Motor neuron (in vitro differentiated cells): ENCODE data around the gene HNRNPR. TPM values are rescaled to one million over a fixed set of nuclear protein-coding genes. Genes with fewer than 3 reads are reported as not detected.

Experiments used
- total RNA-seq, 8 experiments: library from RNA; unstranded; fragments of 300-600 nt; gene quantifications; 2 replicates each; pipeline versions ENCODE4 v1.2.3 to v1.2.4, GENCODE V29; 2022

HNRNPR gene
- total RNA-seq, 8 experiments from 2014 or later, result 68.9 to 317 (median 180) TPM

Other genes starting within 250 kb of the HNRNPR start
- gene LUZP1, start 175.4 kb downstream of the HNRNPR start, total RNA-seq, result 10 to 100 TPM; 11.7 to 31.1 (median 17.7) TPM
- 10 to 100 TPM in 2 of 8 experiments, 1 to 10 TPM in 3, under 1 TPM in 2, not detected in 1; 0.17 to 17.7 (median 8.2) TPM for gene HTR1D, start 126.8 kb downstream of the HNRNPR start, total RNA-seq
- 10 to 100 TPM in 7 of 8 experiments, 1 to 10 TPM in 1; 7.2 to 76.9 (median 27.5) TPM for gene ZNF436, start 25.6 kb upstream of the HNRNPR start, total RNA-seq
- 10 to 100 TPM in 2 of 8 experiments, 1 to 10 TPM in 6; 1.6 to 17.6 (median 2.9) TPM for gene TCEA3, start 80.5 kb upstream of the HNRNPR start, total RNA-seq
- gene ASAP3, start 139.9 kb upstream of the HNRNPR start, total RNA-seq, result 10 to 100 TPM; 29.0 to 96.6 (median 39.1) TPM
- gene E2F2, start 186.9 kb upstream of the HNRNPR start, total RNA-seq, result 10 to 100 TPM in 1 of 8 experiments, 1 to 10 TPM in 3, under 1 TPM in 4; 0.21 to 18.5 (median 0.92) TPM
- 100 to 1,000 TPM in 4 of 8 experiments, 10 to 100 TPM in 4; 13.9 to 277 (median 70.3) TPM for gene ID3, start 215.2 kb upstream of the HNRNPR start, total RNA-seq